ENCODE measurements around the gene DUSP16.
"Not testable (repeated sequence)": the region's sequence is repeated elsewhere in the genome, so short reads cannot be mapped to it uniquely, and the experiment has no call there.

The DUSP16 gene

DNA sequence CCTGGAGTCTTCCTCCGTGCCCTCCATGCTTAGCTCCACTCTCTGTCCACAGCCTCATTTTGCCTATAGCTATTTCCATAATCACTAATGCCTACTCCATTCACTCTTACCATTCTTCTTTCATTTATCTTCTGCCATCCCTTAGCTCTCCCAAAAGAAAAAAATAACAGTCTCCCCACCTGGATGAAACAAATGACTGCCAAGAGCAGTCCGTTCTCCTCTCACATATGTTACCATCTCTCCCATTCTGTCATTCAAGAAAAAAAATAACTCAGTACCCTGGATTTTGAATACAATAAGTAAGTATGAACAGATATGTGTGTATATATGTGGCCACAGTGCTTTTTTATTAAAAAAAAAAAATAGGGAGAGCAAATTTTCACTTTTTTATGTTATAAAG, 13.2 kb downstream of the DUSP16 start:
- DNase-seq (ENCODE audit: low read depth, low spot score), result no peak

DNA sequence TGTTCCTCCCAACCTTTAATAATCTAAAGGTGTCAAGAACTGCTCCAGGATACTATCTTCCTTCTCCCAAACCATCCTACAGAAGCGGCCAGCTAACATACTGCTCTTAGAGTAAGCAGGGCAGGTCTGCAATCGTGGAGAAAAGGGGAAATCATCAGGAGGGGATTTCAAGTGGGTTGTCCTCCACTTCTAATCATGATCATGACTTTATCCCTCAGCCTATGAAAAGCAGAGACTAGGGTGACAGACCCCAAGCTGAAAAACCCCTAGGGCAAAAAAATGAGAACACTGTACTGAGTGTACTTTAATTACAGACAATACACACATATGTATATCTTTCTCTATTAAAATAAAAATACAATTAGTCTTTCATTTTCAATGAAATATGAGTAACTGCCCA, 13.9 kb downstream of the DUSP16 start:
- no peak for DNase-seq (ENCODE audit: low read depth, low spot score)

DNA sequence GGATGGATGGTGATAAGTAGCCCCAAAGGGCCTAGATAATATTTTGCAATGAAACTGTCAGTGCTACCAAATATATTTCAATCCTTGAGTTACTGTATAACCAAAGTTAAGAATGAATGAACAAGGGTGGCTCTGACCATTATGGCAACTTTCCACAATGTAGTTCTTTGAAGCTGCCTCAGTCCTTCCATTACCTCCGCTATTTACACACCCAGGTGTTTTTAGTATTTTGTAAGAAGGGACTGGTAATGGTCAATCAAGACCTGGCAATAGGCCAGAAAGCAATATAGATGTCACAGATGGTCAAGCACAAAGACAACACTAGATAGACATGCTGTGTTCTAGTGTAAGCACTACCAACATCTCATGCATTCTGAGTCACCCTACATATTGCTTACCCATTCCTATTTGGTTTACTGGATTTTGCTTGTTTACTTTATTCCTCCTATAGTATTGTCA, 16.3 kb downstream of the DUSP16 start:
- no peak for DNase-seq (ENCODE audit: low read depth, low spot score)

DNA sequence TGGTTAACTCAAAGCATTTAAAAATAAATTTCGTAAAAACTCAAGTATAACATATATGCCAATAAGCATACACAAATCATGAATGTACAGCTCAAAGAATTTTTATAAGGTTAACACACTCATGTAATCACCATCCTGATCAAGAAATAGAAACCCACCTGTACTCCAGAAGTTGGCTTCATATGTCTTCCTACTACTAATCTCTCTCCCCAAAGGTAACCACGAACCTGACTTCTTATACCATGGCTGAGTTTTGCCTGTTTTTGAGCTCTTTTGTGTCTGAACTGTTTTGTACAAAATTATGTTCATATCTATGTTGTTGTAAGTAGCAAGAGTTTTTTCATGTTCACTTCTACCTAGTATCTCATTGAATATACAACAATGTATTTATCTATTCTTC, 18.7 kb downstream of the DUSP16 start:
- no peak for DNase-seq (ENCODE audit: low read depth, low spot score)

DNA sequence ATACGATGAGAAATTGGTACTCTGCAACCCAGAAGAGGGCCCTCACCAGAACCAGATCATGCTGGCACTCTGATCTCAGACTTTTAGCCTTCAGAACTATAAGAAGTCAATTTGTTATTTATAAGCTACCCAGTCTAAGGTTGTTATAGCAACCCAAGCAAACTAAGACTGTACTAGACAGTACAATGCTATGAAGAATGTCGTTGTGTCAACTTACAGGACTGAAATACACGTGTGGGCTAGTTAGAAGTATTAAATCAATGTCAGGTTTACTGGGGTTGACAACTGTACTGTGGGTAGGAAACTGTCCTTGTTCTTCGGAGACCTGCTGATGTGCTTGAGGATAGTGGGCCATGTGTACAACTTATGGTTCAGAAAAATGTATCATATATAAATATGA, 19.7 kb downstream of the DUSP16 start:
- DNase-seq (ENCODE audit: low read depth, low spot score), result no peak

DNA sequence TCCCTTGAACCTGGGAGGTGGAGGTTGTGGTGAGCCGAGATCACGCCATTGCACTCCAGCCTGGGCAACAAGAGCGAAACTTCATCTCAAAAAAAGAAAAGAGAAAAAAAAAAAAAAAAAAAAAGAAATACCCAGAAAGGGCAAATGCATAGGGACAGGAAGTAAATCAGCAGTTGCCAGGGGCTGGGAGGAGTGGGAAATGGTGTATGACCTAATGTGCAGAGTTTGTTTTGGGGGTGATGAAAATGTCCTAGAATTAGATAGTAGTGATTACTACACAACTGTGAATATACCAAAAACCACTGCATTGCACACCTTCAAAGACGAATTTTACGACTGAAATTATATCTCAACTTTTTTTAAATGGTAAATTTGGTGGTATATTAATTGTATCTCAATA, 20.4 kb downstream of the DUSP16 start:
- DNase-seq (ENCODE audit: low read depth, low spot score), result no peak

DNA sequence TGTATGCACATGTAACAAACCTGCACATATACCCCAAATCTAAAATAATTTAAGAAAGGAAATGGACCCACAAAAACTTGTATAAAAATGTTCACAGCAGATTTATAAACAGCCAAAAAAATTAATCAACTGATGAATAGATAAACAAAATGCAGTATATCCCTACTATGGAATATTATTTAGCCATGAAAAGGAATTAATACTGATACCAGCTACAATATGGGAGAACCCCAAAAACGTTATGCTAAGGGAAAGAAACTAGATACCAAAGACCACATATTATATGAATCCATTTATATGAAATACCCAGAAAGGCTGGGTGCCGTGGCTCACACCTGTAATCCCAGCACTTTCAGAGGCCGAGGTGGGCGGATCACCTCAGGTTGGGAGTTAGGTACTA, 20.9 kb downstream of the DUSP16 start:
- no peak for DNase-seq (ENCODE audit: low read depth, low spot score)

DNA sequence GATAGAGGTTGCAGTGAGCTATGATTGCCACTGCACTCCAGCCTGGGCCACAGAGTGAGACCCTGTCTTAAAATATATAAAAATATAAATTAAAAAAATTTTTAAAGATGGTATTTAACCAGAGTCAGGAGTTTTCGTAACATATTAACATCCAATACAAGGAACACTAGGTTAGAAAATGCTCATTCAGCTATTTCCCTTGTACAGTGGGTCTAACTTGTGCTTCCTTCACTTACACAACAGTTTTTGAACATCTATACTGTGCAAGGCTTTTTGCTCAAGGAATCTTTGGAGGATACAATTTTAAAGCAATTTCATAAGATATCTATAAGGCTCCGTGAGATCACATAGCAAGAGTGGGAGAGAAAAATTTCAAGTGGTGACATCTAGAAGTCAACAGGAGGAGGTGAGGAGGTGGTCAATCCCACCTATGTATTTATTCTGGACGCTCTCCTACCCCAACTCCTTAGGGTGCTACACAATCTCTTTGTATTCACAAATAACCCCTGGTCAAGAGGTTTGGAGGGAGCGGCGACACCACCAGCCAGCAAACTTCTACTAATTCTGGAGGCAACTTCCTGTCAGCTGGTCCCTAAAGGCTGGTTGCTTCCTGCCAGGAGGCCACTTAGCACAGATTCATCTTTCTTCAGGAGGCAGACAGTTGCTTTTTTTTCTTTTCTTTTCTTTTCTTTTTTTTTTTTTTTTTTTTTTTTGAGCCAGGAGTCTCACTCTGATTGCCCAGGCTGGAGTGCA, 22.2 kb downstream of the DUSP16 start:
- DNase-seq (ENCODE audit: low read depth, low spot score), result no peak

DNA sequence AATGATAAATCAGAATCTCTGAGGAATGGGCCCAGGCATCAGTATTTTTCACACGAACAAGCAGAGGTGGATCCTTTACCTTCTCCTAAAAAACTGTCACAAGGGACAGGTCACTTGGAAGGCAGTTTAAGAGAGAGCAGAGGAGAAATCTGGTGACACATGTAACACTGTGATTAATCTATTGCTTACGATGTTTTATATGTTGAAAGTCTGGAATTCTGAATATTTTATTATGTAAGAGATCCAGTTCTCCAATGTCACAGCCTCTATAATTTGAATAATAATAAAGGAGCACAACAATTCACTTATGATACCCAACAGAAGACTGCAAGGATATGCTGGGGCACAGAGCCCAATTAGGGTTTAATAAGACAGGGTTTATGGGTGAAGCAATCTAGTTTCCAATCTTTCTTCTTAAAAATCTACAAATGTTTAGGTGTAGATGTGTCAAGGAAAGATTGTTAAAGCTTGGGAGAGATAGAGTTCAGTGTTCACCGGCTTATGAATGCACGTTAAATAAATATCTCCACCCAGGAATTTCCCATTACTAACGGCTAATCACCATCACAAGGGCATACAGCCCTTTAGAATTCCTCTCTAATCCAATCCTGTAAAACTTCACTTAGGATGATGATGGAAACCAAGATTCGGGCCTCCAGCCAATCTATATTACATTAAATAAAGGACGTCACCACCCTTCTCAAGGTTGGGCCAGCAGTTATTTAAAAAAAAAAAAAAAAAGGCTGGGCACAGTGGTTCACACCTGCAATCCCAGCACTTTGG, 23.4 kb downstream of the DUSP16 start:
- DNase-seq (ENCODE audit: low read depth, low spot score), result no peak

DNA sequence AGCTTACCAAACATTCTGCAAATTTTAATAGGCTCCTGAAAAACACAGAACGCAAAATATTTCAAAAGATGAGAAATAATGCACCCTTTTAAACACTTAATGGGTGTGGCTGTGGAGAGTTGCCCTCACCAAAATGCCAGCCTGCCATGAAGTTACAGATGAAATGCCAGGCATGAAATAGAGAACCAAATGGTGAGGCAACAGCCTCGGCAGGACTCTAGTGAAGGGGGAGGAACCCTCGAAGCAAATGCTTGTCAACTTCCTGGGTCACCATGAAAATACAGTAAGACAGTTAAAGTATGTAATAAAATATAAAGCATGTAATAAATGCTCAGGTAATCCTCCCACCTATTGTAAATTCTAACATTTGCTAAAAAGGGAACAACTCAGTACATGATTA, 24.1 kb downstream of the DUSP16 start:
- no peak for DNase-seq (ENCODE audit: low read depth, low spot score)

DNA sequence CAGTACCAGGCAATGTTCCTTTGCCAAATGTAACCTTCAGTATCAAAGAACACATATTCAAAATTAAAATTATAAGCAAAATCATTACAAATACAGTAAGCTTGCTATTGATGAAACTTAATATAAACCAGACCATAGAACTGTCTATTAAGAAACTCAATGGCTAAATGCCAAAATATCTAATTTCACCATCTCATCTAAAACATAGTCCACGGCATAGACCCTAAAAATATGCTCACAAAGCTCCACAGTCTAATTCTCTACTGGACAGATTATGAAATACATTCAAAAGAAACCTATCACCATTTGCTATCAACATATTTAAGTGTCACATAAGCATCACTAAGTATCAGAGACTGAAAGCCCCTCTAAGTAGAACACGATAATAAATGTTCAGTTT, 25.2 kb downstream of the DUSP16 start:
- DNase-seq (ENCODE audit: low read depth, low spot score), result no peak

DNA sequence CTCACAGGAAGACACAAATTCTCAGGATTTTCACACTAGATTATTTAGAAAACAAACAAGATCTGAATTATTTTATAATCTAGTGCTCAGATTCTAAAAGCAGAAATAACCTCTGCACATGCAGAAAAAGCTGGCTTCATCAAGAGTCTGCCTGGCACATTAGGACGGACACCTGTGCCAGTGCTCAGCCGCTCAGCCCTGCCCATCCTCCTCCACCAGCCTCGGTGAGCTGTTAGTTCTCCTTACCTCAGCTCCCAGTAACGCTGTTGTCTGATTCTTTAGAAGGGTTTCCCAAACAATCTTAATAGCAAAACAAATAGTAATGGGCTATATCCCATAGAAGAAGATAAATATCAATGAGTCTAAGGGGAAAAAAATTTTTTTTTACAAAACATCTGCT, 27.7 kb downstream of the DUSP16 start:
- DNase-seq (ENCODE audit: low read depth, low spot score), result no peak

DNA sequence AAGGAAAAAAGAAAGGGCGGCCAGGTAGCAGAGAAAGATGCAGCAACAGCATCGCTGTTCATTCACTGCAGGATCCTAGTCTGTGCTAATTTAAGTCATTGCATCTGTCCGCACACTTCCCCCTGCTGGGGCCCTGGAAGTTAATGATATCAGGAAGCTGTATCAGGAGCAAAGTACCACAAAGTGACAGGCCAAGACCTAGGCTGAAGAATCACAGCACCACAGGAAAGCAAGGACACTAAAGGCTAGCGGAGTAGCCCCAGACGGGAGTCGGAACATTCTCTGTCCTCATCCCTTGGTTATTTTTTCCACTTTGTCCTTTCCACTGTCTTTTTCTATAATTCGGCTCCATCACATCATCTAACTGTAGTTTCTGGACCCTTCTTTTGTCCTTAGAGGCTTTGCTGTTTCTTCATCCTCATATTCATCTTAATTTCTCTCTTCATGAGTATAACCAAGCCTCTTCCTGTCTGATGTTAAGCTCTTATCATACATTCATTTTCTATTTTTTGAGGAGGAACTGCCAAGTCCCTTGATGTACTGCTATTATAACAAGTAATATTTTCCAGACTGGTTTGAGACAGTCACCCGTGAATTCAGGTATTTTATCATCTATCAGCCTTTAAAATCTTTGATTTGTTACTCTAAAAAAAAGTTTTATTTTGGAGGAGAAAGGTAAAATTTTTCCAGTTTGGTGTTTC, 28.3 kb downstream of the DUSP16 start:
- no peak for DNase-seq (ENCODE audit: low read depth, low spot score)

DNA sequence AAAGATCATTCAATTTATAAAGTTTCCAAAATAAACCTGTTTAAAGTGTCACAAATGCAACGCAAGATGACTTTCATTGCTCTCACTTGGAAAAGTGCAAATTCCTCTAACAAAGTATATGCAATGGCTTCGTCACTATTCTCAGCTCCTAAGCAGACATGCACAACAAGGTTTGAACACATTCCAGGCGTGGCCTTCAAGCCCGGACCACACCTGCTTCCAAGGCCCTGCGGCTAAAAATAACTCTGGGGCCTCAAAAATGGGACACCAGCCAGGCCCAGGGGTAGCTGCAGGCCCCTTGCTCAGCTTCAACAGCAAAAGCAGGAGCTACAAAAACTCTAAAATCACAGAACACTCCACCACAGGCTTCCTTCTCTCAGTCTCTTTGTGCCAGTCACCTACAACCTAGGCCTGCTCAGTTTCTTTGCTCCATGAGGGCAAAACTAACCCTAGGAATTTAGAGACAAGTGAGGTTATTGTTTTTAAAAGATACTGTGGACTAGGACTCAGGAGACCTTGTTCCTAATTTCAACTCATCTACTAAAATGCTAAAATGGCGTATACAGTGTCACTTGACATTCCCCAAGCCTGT, 29.3 kb downstream of the DUSP16 start:
- DNase-seq (ENCODE audit: low read depth, low spot score), result no peak

DNA sequence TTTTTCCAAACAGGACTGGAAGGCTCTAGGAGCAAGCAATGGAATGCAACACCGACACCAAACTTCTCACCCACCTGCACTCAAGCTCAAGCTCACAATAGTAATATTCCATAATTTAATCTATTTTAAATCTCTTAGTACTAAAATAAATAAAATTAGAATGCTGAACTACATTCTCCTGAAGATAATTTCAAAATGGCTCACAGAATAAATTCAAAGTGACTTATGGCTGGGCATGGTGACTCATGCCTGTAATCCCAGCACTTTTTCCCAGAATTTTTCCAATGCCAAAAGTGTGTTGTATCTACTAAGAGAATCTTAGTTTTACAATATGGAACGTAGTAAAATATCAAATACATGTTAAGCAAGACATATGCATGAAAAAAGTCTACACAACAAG, 31.5 kb downstream of the DUSP16 start:
- DNase-seq (ENCODE audit: low read depth, low spot score), result no peak

DNA sequence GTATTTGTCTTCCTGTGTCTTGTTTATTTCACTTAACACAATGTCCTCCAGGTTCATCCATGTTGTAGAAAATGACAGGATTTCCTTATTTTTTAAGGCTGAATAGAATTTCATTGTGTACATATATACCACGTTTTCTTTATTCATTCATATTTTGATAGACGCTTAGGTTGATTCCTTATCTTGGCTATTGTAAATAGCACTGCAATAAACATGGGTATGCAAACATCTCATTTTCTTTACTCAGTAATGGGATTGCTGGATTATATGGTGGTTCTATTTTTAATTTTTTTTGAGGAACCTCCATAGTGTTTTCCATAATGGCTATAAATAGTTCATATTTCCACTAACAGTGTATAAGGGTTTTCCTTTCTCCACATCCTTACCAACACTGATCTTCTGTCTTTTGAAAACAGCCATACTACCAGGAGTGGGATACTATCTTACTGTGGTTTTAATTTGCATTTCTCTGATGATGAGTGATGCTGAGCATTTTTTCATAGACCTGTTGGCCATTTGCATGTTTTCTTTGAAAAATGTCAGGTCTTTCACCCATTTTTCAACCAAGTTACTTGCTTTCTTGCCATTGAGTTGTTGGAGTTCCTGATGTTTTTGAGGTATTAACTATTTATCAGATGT, 32.8 kb downstream of the DUSP16 start:
- DNase-seq (ENCODE audit: low read depth, low spot score), result no peak

DNA sequence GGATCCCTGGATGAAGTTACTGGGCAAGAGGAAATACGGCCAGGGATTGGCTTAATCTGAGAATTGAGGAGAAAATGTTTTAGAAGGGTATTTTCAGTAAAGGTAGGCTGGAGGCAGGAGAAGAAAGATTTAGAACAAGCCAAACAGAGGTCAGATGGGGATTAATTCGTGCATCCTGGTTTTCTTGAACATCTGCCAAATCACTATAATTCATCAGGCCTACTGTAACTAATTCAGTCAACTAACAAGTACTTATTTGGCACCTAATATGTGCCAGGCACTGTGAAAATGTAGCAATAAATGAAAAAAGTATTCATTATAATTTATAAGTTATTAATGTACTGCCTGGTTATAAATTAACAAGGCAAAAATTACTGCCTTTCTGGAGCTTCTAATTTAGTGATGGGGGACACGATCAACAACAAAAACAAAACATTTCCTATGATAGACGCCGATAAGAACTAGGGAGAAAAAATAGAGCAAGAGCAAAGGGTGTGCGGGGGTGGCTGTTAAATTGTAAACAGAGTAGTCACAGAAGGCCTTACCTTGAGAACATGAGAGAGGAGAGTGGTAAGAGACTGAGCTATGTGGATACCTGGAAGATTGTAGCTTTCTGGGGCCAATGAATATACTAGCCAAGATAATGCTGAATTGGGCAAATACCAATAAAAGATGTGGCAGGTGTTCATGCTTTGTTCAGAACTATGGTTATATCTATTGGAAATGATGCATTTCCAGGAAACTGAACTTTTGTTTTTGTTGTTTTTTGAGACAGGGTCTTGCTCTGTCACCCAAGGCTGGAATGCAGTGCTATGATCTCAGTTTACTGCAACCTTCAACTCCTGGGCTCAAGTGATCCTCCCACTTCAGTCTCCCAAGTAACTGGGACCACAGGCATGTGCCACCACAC, 34.0 kb downstream of the DUSP16 start:
- no peak for DNase-seq (ENCODE audit: low read depth, low spot score)

DNA sequence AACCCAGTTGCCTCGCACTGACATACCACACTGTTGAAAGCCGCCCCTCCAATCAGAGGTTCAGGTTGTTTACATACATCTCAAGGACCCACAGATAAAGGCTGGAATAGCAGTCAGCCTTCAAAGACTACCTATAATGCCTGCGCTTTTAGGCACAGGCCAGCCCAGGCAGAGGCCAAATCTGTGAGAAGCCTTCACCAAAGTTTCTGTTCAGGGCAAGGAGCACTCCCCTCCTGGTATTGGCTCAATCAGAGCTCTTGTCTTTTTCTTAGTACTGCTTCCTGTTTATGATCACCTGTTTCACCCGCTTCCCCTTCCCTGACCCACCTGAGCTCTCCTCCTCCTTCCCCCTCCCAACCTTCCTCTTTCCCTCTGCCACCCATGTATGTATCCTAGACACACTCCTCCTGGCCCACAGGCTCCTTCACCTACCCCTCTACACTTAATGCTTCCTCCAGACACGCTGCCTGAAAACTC, 34.8 kb downstream of the DUSP16 start:
- DNase-seq (ENCODE audit: low read depth, low spot score), result no peak

DNA sequence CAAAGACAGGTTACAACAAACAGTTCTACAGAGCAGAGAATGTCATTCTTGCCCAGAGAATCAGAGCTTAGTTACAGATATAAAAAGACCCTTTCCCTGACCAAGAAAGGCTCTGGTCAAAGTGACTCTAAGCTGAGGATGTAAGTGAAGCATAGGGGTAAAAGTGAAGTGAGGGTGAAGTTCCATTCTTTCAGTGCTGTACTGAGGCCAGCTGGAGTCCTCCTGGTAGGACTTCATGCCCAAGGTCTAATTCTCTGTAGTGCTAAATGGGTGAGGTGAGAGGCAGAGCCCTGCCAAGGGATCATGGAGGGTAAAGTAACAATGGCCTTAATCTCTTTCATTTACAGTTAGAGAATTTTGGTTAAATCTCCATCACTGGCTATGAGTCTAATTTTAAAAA, 38.5 kb downstream of the DUSP16 start:
- DNase-seq (ENCODE audit: low read depth, low spot score), result no peak

DNA sequence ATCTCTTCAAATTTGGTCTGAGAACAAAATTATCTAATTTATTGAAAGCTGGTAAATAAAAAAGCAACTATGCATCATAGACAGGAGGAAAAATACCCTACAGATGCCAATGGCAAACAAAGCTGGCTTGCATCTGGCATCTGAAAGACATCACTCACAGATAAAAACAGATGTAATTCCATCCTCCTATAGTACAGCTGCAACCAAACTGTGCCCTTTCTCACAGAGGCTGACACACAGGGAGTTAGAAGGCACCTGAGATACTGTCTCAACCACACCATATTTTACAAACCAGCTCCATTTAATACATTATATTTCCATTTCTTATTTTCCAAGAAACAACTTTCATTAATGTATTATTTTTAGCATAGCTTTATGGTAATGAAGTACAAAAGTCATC, 39.4 kb downstream of the DUSP16 start:
- DNase-seq (ENCODE audit: low read depth, low spot score), result no peak

DNA sequence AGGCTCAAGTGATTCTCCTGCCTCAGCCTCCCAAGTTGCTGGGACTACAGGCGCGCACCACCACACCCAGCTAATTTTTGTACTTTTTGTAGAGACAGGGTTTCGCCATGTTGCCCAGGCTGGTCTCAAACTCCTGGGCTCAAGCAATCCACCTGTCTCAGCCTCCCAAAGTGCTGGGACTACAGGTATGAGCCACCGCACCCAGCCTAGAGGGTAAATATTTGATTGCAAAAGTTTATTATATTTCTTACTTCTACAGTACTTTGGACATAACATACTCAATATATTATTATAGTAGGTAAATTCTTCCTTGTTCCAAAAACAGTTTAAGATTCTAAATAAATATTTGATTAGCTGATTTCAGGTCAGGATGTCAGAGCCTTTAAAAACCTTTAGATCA, 40.0 kb downstream of the DUSP16 start:
- not testable (repeated sequence) for DNase-seq (ENCODE audit: low read depth, low spot score)
